GM18502 (cell line): Measurements from ENCODE around the gene FAT1.

Experiments used
- ATAC-seq: cut with Tn5 transposase; IDR thresholded peaks from one replicate; pipeline ENCODE4 v1.9.1; 2021; ENCODE audit warnings: mild to moderate bottlenecking; ENCODE audit not compliant: unreplicated experiment, poor library complexity

Gene FAT1

DNA sequence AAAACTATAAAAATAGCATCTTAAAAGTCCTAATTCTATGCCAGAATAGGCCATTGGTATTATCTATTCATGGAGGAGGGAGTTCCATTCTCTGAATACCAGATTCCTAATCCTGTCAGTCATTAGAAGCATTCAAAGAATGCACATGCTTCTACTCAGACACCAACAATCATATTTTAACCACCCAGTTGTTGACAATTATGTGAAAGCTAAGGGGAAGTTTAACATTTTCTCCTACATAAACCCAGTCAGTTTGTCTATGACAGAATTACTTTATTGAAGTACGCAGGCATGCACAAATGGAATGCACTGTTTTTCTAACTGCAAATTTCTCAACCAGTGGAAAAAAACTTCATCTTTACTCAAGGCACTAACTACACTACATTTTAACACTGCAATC, 98.7 kb downstream of the FAT1 start:
- ATAC-seq: no peak

DNA sequence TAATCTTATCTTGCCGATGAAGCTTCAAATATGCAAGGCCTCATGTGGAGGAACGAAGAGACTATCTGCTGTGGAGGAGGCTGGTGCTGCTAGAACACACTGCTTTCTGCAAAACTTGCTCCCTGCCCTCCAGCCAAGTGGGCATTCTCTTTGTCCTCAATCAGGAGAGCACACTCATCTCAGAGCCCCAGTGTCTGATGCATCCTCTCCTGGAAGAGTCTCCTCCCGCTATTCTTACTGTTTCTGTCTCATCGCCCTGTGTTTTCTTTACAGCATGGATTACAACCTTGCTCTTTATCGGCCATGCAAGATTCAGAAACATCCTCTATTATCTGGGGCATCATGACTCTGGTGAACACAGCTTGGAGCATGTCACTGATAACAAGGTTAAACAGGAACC, 100.1 kb downstream of the FAT1 start:
- ATAC-seq: no peak

DNA sequence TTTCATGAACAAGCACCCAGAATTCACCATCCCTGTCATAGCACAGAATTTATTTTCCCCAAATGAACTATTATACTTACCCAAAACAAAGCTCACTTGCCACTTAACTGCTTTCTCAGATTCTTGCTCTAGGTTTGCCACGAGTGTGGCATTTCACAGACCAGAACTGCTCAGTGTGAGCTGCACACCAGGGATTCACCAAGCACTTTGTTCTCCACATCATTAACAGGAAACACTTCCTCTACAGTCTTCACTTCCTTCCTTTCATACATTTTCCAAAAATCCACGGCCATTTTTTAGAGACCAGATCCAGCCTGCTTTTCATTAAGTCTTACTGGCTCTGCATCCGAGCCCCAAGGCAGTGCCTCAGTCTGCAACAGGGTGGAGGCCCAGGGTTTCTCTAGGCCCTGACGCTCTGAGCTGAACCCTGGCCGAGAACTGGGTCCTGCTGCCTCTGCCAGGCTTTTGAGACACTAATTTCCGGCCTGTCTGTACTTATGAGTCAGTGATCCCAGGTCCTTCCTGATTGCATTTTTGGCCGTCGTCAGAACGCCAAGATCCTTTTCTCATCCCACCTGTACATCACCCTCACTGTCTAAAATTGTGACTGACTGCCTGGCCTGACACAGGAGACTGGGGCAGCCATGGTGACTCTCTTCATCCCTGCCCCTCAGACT, 100.7 kb downstream of the FAT1 start:
- ATAC-seq: no peak

DNA sequence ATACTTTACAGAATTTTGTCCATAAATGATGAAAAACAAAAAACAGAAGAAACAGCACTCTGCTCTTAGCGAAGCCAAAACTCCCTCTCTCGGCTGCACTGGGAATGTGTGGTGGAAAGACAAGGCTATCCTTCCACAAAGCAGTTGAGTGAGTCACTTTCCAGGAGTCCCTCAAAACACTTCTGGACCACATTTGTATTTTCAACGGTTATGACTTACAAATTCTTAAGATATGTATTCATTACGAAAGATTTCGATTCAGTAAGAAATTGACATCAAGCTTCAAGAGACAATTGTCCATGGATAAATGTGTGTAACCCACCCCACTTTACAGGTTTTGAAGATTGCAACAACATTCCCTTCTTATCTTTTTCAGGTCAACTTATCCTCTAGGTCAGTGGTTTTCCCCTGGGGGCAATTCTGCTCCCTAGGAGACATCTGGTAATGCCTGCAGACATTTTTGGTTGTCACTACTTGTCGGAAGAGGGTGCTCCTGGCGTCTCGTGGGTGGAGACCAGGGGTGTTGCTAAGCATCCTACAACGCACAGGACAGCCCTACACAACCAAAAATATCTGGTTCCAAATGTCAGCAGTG, 101.6 kb downstream of the FAT1 start:
- no peak for ATAC-seq

DNA sequence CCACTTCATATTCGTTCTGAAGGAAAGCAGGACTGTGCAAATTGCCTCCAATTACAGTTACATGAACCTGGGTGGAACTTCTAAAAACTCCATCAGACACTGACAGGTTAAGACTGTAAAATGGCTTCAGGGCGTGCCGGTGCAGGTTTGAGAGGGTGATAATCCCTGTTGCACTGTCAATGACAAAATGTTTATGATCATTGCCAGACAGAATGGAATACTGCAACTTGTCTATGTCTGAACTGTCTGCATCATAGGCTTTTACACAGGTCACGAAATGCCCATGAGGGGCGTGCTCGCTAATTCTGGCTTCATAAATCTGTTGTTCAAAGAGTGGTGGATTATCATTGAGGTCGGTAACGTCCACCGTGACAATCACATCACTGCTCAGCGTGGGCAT, 104.6 kb downstream of the FAT1 start:
- ATAC-seq: no peak

DNA sequence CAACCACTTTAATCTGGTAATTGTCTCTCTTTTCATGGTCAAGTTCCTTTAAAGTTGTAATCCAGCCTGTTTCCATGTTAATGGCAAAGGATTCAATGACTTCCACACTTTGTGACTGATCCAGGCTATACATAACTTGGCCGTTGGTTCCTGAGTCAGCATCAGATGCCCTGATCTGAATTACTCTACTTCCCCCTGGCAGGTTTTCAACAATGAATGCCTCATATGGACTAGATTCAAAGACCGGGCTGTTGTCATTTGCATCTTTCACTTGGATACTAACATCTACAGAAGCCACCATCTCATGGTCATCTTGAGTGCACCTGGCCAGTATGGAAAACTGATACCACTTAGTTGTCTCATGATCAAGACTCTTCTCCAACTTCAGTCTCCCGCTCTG, 105.7 kb downstream of the FAT1 start:
- no peak for ATAC-seq

DNA sequence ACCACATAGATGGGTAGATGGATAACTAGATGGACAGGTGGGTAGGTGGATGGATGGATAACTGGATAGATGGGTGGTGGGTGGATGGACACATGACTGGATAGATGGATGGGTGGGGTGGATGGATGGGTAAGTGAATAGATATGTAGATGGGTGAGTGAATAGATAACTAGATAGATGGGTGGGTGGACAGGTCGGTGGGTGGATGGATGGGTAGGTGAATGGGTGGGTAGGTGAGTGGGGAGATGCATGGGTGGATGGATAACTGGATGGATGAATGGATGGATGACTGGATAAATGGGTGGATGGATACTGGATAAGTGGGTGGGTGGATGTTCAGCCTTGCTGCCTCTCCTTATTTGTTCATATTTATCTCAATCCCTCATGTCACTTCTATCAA, 116.2 kb downstream of the FAT1 start:
- no peak for ATAC-seq

DNA sequence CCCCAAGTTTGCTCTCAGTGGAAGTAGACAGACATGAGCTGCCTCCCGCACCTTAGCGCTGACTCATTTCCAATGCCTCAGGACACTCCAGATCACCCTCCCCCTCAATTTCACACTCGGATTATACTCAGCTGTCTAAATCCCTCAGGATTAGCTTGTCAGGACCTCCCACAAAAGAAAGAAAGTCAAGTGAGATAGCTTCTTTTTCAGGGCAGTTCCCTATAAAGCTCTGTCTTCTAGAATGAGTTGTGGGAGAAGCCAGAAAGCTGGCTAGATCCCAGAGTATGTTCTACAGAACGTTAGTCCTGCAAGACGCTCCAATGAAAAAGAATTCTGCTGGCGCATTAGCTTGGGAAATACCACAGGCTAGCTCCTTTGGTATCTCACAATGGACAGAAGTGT, 117.1 kb downstream of the FAT1 start:
- no peak for ATAC-seq

DNA sequence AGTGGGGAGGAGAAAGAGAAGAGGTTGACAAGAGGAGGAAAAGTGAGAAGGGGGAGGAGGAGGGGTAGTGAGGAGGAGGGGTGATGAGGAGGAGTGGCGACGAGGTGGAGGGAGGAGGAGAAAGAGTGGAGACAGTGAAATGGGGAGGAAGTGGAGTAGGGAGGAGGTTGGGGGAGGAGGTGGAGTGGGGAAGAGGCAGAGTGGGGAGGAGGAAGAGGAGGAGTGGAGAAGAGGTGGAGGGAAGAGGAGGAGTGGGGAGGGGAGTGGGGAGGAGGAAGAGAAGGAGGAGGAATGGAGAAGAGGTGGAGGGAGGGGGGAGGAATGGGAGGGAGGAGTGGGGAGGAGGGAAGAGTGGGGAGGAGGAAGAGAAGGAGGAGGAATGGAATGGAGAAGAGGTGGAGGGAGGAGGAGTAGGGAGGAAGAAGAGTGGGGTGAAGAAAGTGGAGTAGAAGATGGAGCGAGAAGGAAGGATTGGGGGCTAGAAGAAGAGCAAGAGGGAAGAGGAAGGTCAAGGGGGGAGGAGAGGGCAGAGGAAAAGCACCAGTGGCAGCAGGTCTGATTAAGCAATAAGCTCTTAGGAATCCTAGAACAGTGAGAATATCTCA, 118.3 kb downstream of the FAT1 start:
- no peak for ATAC-seq

DNA sequence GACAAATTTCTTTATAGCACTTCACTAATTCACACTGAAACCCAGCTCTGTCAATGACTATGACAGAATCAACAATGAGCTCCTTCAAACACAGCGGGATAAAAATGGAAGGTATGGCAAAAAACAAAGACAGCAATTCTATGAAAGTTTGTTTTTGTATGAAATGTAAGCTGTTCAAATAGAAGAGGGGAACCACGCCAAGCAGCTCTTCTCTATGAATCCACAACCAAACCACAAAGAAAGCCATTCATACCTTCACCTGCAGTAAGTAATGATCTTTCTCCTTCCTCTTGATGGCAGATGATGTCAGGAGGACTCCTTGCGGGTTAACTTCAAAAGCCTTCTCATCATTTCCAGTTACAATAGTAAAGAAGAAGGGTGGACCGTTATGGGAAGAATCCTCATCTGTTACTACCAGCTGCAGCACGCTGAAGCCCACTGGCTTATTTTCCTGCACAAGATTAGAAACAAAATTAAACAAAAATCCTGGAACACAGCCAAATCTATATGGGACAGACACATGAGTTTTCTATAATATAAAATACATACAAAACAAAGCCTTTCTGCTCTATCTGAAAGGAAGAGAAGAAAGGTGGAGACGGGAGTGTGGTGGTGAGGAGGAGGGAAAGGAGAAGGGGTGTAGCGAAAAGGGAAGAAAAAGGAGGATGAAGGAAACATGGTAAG, 119.4 kb downstream of the FAT1 start:
- no peak for ATAC-seq

DNA sequence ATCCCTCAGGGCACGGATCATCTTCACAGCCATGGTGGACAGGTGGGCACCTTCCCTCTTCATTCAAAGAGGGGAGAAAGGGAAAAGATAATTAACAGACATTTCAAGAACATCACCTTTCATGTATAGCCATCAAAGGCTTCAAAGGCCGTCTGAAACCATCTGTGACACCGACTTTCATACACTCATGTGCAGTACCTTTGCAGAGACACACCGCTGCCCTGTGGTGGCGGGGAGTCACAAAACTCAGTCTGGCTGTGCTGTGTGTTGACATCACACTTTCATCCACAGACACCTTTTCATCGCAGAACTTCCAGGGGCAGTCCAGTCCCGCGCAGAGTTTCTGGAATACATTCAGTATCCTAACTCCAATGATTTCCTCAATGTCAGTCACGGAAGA, 120.7 kb downstream of the FAT1 start:
- ATAC-seq: no peak

DNA sequence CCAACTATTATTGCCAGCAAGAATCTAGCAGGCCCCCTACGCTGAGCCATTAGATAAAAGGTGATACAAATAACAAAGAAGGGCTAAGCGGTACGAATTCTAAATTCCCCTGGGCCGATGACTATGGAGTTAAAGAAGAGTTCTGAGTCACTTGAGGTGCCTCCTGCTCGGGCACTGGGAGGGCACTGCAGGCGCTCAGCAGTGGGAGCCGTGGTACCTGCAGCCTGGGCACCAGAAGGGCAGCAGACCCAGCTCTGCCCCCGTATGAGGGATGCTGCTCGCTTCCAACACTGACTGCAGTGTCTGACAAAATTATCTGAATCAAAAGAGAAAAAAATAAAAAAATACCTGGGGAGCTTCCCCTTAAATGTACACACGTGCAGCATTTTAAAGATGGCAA, 124.2 kb downstream of the FAT1 start:
- no peak for ATAC-seq

DNA sequence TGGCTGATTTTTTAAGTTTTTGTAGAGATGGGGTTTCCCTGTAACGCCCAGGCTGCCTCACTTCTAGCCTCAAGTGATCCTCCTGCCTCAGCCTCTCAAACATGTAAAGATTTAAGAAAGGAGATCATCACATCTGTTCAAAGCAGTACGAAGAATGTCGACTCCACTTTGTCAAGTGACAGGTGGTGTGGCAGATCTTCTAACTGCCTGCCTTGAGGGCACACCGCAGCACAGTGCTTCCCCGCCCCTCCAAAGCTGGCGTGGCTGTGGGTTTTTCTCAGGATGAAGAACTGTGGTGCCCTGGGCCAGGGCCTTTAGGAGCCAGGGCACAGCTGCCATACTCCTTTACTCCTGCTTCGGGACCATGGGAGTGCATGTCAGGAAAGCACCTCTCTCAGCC, 125.0 kb downstream of the FAT1 start:
- no peak for ATAC-seq

DNA sequence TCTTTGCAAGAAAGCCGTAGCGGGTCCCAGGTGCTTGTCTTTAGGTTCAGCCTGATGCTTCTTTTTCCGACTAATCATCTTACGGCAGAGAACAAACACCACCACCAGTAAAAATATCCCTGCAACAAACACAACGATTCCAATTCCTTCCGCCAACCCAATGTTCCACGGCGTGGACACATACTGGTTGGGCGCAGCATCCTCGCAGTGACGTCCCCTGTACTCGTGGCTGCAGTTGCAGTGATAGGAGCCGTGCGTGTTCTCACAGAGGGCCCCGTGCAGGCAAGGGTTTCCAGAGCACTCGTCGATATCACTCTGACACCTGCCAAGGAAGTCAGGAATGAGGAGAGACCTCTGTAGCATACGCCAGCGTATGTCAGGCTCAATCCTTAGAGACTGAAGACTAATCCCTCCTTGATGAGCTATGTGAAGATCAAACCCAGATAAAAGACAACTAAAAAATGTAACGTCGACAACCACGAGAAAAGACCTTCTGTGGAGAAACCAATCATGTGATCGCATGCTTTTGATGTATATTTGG, 126.7 kb downstream of the FAT1 start:
- ATAC-seq: no peak

DNA sequence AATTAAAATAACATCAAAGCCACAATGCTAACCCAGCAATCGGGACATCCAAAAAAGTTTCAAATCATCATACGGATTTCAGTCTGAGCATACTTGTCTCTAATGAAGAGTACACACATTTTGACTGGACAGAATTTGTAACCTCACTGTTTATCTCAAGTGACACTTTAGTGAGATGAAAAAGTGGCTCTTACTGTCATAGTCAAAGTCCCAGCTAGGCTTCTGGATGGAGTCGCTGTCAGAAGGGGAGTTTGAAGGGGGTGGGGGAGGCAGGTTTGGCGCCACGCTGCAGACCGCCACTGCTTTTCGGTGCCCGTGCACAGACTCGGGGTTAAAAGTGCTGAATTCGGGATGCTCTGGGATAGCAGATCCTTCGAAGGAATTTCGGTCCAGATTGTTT, 127.3 kb downstream of the FAT1 start:
- ATAC-seq: no peak

DNA sequence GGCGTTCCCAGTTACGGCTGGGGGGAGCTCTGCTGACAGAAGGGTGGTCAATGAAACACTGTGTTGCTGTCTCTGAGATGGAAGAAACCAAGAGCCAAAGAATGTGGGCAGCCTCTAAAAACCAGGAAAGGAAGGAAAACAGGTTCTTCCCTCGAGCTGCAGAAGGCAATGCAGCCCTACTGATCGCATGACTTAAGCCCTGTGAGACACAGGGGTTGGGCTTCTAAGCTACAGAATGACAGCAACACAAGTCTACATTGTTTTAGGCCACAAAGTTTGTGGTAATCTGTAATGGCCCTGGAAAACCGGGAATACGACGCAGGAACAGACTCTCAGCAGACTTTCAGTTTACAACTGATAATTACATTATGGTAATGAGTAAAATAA, 130.1 kb downstream of the FAT1 start:
- ATAC-seq: no peak

DNA sequence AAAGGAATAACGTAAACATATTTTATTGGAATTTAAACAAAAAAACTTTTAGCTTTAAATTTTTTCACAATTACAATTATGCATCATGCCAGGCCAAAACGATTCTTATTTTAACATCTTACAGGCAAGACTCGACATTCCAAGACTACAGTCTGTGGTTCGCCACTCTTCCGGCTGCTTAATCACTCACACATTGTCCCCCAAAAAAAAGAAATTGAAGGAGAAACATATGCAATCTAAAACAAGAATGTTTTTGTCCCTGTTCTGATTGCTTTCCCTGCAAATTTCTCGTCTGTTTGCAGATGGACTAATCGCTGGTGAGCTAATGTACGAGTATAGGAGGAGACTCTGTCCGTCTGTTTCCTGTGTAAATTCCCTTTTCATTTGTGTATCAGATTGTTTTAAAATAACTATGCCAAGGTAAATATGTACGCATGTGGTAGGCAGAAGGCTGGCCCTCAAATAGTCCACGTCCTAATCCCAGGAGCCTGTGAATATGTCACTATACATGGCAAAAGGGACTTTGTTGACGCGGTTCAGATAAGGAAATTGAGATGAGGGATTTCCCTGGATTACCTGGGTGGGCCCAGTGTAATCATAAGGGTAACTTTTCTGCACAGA, 130.6 kb downstream of the FAT1 start:
- ATAC-seq: no peak

DNA sequence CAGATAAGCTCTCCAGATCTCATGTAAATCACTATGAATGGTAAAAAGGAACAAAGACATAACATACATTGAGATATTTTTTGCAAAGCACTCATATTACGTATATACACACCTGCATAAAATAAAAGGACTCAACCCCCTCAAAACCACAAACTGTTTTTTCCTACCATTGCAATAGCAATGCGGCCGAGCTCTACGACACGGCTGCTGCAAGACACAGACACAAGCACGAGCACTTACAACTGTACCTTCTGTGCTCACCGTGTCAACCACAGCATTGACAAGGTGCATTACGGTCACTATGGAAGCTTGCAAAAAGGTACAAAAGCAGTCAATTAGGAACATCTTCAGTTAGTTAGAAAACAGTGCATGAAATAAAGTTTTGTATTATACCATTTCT, 131.2 kb downstream of the FAT1 start:
- ATAC-seq: no peak

DNA sequence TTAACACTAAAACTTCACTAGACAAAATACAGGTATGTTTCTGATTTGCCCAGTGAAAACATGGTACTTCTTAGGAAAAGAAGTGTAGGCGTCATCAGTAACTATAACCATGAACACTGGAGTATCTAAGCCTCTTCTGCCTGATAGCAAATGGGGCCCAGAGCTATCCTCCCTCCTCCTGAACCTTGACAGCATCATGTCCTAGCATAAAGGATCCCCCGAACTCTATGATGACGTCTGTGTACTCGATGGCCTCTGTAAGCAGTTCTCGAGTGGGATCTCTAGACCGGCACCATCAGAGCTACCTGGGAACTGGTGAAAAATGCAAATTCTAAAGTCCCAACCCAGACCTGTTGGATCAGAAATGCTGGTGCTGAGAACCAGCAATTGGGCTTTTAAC, 132.0 kb downstream of the FAT1 start:
- no peak for ATAC-seq

DNA sequence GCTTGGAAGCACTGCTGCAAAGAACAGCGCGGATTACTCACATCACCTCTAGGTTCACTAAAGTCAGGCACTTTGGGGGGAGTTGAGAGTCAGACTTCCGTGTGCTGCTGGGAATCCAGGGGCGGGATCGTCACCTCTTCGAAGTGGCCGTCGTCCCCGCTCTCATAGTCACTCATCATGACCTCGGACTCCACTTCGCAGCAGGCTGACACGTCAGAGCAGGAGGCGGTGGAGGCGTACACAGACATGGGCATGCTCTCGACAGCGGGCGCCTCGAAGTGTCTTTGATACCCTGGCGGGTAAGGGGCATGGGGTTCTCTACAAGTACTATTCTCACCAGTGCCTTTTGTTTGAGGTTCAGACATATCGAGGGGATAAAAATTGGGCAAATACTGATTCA, 135.2 kb downstream of the FAT1 start:
- no peak for ATAC-seq
